ENCODE measurements around the gene MACF1.
"Not testable (repeated sequence)": the region's sequence is repeated elsewhere in the genome, so short reads cannot be mapped to it uniquely, and the experiment has no call there.

Gene MACF1, protein sequence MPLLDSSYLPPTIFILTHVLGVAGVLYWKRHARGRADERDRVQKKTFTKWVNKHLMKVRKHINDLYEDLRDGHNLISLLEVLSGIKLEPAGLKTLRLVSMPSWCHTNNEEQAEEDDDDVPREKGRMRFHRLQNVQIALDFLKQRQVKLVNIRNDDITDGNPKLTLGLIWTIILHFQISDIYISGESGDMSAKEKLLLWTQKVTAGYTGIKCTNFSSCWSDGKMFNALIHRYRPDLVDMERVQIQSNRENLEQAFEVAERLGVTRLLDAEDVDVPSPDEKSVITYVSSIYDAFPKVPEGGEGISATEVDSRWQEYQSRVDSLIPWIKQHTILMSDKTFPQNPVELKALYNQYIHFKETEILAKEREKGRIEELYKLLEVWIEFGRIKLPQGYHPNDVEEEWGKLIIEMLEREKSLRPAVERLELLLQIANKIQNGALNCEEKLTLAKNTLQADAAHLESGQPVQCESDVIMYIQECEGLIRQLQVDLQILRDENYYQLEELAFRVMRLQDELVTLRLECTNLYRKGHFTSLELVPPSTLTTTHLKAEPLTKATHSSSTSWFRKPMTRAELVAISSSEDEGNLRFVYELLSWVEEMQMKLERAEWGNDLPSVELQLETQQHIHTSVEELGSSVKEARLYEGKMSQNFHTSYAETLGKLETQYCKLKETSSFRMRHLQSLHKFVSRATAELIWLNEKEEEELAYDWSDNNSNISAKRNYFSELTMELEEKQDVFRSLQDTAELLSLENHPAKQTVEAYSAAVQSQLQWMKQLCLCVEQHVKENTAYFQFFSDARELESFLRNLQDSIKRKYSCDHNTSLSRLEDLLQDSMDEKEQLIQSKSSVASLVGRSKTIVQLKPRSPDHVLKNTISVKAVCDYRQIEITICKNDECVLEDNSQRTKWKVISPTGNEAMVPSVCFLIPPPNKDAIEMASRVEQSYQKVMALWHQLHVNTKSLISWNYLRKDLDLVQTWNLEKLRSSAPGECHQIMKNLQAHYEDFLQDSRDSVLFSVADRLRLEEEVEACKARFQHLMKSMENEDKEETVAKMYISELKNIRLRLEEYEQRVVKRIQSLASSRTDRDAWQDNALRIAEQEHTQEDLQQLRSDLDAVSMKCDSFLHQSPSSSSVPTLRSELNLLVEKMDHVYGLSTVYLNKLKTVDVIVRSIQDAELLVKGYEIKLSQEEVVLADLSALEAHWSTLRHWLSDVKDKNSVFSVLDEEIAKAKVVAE (N-terminal part only)

DNA sequence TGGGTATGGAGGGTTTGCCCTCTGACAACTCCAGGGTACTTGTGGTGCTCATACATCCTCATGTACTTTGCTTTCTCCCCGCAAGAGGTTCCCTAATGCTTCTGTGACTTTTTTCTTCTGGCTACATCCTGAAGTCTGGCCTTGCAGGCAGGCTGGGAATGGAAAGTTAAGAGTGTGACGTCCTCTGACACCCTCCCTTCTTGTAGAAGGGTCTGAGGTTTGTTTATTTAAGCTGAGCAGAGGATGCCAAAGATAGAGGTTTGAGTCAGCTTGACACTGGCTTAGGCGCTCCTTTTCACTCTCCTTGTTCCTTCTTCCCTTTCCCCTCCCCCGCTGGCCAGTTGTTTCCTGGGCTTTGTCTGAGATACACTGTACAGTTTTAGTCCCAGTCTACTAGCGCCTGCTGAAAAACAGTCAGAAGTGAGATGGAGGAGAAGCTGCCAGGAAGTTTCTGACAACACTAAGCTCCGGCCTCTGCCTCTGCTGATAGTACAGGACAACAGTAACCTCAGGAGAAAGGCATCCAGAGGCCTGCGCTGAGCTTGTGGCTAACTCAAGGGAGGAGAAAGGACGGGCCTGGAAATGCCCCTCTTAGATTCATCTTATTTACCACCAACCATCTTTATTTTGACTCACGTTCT is at the start of gene MACF1:
TSS of gene MACF1 (plus strand) at position 255 of the 641 bp plus-strand sequence. CDS start at position 583, 328 bp downstream.
- no peak for DNase-seq

DNA sequence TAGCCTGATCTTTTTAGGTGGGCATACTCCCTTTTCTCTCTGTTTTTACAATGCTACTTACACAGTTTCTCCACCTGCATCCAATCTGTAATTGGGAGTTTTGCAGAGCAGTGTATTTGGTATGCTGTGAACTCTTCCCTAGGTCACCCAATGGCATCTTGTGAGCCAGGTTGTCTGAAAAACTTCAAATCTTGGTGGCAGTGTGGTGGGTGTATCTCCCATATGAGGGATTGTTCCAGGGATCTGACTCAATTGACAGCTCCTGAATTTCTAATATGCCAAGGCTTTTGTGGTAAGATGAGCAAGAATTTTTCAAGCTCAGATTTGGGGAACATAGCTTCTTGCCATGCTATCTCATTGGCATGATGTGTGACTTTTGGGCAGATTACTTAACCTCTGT is 47.2 kb upstream of the MACF1 start:
- DNase-seq: no peak

DNA sequence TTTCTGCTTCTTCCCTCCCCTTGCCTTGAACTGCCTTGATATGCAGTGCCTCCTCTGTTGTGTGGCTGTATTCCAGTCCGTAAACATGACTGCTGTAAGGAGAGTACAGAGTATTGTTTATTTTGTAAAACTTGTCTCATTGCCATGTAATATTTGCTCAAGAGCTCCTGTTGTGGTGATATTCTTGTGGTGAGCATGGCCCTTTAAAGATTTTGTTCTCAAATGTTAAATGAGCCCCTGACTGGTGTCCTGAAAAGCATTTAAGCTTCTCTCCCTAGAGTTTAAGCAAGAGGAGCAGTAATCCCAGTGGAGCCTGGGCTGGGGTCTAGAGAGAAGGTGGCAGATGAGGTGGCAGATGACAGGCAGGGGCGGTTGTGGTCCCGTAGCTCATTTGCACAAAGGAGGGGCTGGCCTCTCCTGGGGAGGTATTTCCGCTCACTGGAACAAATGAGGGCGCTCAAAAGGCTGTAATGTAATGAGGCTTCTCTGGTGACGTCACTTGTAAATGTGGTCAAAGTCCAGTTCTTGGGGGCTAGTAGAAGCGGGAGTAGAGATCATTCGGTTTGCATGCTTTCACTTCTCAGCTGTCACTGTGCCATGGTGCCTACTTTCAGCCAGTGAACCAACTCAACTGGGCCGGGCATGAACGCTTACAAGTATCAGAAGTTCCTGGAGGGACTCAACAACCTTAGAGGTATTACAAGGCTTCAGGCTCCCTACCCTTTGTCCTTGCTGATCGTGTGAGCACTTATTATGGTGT is 46.0 kb upstream of the MACF1 start:
- DNase-seq: peak; percentile 68

DNA sequence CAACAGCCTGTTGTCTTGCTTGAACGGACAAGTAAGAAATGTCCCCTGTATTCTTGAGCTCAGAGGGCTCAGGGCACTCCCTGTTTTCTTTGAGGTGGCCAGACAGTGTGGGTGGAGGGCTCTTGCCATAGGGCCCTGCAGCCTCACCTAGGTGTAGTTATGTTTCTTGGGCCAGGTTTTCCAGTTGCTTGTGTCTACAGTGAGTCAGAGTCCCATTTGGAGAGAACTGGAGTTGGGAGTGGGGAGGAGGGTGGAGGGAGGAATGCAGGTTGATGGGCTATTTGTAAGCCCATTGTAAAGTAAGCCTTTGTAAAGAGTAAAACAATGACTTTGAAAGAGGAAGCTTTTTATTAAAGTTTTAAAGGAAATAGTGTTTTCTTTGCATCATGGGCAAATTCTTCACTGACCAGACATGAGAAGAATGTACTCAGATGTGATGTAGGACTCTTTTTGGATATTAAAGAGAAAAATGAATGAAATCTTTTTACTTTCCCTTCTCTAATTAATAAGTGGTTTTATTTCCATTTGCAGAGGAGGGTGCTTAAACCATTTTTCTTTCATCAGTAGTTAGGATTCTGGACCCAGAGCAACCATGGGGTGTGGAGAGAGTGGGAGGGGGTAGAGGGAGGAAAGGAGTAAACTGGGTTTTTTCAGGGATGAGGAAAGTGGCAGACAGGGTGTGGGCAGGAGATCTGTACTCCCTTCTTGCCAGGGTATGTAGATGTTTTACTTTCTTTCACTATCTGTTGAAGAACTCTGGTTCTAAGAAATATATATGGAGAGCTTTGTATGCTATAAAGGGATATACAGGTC is 45.1 kb upstream of the MACF1 start:
- no peak for DNase-seq

DNA sequence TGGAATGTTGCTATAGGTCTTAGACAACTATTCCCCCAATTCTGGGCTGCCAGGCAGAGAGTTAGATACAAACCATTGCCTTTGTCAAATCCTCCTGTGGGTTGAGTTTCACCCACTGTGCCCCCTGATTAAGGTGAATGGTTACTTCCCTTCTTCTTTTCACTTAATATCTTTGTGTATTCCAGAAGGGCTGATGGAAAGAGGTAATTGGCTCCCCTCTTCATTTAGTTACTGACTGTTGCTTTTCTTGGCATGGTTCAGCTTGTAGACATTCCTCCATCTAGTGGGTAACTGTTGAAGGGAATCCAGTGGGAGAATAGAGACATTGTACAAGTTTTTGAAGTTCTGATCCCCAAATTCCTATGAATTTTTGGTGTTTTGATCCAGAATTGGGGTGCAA is 43.8 kb upstream of the MACF1 start:
- no peak for DNase-seq

DNA sequence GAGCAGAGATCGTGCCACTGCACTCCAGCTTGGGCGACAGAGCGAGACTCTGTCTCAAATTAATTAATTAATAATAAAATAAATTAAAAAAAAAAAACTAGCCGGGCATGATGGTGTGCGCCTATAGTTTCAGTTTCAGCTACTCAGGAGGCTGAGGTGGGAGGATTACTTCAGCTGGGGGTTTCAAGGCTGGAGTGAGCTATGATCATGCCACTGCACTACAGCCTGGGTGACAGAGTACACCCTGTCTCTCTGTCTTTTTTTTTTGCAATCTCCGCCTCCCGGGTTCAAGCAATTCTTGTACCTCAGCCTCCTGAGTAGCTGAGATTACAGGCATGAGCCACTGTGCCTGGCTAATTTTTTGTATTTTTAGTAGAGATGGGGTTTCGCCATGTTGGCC is 42.7 kb upstream of the MACF1 start:
- DNase-seq: not testable (repeated sequence)

DNA sequence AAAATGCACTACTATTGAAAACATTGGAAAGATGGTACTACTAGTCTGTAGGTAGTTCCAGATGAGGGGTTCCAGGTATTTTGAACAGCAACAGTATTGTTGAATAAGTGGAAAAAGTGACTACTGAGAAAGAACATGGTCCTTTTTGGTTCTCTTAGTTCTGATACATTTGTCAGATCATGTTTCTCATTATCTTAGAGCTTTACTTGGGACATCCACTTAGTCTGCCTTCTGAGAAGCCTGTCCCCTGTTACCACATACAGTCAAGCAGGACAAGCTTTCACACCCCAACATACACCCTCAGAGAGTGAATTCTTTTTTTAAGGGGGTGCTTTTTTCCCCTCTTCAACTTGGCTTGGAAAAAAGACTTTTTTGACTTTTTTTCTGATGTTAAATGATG is 41.0 kb upstream of the MACF1 start:
- no peak for DNase-seq

DNA sequence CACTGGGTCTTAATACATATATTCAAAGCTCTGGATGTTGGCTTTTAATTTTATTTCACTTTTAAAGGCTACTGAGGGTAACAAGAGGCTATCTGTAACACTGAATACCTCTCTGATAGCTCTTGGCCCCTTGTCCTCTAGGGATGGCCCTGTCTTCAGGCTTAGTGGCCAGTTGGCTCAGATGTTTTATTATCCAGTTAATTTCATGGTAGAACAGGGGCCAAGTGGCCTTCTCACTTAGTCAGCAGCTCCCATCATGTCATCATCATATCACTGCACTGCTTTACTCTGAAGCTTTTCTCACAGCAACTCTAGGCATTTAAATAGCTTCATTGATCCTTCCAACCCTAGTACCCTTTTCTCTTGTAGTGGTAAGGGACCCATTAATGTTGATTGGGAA is 40.2 kb upstream of the MACF1 start:
- DNase-seq: no peak

DNA sequence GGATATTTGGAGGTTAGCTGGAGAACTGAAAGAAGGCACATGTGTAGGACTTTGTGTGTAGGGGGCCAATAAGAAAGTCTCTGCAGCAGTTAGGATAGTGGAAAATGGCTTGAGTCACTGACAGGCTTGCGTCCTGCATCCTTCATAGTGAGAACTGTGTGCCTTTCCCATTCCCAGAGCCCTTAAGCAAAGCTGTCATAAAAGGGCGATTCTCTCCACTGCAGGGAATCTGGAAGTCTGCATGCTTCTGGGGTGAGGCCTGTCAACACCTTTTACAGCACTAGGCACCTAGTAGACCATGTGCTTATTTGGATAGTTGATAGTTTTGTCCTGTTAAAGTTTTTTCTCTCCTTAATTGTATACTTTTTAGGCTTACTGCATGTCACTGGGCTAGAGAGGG is 39.4 kb upstream of the MACF1 start:
- no peak for DNase-seq

DNA sequence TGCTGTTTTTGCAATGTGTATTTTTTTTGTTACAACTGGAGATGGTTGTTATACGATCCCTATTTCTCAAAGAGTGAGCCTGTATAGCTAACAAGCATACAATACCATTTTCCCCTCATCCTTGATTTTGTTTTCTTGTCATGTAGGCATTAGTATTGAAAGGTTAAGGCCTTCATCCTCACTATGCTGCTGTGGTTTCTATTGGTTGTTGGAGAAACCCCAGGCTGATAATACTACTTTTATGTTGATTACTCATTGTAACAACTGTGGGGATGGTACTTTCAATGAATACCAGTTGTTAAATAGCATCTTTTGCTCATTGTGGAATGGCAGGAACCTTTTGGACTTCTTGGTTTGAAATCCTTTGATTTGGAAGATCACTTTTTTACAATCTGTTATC is 39.0 kb upstream of the MACF1 start:
- no peak for DNase-seq

DNA sequence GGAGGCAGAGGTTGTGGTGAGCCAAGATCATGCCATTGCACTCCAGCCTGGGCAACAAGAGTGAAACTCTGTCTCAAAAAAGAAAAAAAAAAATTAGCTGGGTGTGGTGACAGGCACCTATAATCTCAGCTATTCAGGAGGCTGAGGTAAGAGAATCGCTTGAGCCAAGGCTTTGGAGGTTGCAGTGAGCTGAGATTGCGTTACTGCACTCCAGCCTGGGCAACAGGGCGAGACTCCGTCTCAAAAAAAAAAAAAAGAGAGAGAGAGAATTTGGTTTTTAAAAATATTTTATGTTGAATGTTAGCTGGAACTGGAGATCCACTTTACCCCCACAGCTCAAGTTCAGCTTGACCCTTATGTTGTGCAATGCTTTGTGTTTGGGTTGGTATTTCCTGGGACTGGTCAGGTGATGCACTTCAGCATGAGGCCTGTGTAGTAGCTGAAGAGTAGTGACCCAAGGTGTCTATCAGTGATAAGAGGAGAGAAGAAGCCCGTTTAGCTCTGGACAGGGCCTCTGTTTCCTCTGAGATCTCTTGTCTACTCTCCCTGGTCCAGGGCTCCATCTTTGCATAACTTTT is 36.8 kb upstream of the MACF1 start:
- DNase-seq: no peak

DNA sequence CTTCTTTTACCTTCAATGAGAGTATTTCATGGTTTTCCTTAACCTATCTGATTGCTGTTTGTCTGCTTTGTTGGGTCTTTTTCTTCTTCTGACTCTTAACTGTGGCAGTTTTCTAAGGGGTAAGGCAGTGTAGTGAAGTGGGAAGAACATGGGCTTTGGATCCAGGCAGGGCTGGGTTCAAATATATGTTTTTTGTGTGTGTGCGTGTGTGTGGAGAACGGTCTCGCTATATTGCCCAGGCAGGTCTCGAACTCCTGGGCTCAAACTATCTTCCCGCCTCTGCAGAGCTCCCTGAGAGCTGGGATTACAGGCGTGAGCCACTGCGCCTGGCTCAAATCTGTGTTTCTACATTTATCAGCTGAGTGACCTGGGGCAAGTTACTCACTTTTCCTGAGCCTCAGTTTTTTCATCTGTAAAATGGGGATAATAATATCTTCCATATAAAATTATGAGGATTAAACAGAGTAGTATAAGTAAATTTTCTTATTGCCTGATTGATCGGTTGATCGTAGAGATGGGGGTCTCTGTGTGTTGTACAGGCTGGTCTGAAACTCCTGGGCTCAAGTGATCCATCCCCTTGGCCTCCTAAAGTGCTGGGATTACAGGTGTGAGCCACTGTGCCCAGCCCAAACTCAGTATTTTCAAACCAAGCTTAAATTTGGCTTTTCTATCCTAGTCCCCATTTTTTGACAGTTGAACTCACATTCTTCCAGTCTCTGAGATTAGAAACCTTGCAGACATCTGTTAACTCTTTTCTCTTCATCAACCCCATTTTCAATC is 36.0 kb upstream of the MACF1 start:
- DNase-seq: no peak

DNA sequence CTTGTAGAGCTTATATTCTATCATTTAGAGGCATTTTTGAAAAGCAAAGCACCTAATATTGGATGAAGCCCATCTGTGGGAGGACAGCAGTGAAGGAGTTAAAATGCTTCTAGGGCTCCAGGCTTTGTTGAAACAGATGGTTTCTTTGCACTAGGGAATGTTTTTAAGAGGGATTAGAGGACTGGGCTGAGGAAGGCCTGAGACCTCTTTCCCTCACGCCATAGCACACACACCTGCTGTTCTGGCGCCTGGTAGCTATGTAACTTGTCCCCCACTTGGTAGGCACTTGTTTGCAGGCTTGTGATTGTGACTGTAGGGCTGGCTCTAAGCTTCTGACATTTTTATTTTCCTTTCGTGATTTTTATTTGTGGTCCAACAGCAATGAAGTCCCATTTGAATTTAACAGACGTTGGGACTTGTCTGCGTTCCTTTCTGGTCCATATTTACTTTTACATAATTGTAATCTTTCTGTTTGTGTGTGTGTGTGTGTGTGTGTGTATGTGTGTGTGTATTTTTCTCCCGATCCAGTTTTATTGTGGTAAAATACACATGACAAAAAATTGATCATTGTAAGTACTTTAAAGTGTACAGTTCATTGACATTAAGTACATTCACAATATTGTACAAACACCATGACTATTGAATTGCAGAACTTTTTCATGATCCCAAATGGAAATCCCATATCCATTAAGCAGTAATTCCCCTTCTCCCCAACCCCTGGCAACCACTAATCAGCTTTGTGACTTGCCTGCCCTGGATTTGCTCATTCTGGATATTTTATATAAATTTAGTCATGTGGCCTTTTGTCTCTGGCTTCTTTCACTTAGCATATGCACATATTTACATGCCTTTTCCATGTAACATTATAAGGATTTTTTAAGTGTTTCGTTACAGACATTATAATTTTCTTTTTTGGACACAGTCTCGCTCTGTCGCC is 33.5 kb upstream of the MACF1 start:
- DNase-seq: peak; percentile 97

DNA sequence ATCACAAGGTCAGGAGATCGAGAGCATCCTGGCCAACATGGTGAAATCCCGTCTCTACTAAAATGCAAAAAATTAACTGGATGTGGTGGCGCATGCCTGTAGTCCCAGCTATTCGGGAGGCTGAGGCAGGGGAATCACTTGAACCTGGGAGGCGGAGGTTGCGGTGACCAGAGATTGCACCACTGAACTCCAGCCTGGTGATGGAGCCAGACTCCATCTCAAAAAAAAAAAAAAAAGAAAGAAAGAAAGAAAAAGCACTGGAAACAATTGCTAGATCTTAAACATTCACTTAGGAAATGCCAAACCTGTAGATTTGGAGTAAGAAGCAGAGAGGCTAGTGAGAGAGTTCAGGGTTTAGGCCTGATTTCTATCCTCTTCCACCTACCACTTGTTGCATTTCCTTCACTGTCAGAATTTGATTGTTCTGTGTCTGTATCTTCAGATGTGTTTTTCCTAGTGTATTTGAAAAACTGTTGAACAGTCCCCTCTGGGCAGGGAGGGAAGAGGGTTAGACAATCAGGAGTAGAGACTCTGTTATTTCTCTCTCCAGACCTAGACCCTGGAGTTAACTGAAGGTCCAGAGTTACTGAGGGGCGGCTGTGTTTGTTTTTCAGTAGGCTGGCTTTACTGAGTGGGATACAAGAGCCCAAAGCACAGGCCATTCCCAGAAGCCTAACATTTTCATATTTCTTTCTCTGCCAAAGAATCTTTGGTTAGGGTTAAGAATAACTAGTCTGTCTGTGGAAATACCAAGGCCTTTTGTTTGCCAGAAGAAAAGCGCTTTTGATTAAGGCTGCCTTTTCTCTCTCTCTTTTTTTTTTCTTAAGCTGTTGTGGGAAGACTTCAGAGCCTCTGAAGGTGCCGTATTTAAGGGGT is 31.1 kb upstream of the MACF1 start:
- DNase-seq: peak; percentile 38

DNA sequence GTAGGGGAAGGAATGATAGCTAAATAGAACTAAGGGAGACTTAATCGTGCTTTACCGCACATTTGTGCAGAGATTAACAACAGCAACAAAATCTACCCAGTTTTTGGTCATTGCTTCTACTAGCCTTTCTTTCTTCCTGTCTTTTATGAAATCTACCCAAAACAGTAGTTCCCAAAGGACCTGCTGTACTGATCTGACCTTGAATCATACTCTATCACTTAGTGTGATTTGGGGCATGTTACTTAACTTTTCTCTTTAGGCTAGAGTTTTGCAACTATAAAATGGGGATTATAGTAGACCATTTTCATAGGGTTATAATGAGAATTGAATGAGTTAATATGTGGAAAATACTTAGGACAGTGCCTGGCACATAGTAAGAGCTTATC is 30.5 kb upstream of the MACF1 start:
- no peak for DNase-seq

DNA sequence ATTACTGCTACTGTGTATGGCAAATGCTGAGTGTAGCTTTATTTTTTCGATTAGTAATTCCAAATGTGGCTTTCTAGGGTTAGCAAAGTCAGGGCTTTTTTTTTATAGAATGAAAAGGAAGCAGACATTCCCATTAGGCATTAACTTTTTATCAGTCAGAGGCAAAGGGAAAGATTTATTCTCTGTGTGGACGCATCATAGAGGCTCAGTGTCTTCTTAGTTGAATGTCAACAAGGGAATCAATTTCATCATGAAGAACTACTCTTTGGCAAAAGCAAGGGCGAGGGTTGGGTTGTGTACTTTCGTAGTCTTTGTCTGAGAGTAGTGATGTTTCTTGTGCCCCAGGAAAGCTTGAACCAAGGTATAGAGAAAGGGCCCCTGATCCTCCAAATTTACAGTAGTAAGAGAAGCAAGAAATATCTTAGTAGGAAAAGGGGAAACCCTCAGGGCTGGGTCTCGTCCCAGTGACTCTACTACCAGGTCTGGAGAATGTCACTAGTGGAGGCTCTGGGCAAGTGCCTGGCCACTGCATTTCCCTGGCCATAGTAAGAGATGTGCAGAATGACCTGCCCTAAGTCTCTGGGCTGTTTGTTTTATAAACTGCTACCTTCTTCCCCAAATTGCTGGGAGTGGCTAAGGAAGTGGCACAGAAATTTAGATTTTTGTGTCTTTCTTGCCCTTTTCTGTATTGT is 30.0 kb upstream of the MACF1 start:
- no peak for DNase-seq

DNA sequence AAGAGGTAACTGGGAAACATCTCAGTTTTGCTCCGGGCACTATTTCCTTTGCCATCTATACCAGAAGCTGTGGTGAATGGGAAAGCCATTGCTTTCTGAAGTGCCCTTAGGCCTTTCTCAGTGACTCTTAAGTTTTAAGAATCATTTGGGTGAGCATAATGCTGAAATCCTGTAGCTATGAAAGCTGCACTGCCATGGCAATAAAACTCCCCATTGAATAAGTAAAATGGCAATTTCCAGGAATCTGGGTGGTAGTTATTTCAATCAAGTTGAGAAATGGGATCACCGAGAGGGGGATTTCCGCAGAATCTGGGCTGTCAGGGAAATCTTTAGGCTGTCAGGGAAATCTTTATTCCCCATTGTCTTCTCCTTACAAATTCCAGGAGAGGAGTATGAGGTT is 26.8 kb upstream of the MACF1 start:
- no peak for DNase-seq
